Uterus (tissue), 2 donors: Measurements from ENCODE around the gene DENR.

Experiments
- CTCF ChIP-seq, 4 experiments: fragments of 200-600 bp in 2 of 4; fragments of 450-650 bp in 2 of 4; sonication (generic) in 2 of 4; IDR thresholded peaks; one replicate each; pipeline ENCODE4 v1.5.1; 2016 to 2019; ENCODE audit warnings: antibody characterized with exemption in 4 of 4, mild to moderate bottlenecking in 2 of 4, moderate library complexity in 1 of 4
- POLR2A ChIP-seq, 2 donors: fragments of 450-650 bp; IDR thresholded peaks; one replicate each; pipeline ENCODE4 v1.6.1; 2016; ENCODE audit warnings: antibody characterized with exemption in 2 of 2, mild to moderate bottlenecking in 1 of 2, moderate library complexity in 1 of 2

GRCh38 chr12:122722387-122722786, 30.2 kb upstream of the DENR start:
- TF ChIP-seq CTCF (IDR thresholded peaks at IDR 0.05) (no peak), POLR2A (IDR thresholded peaks at IDR 0.05) (no peak)
